HG03066 (cell line): ENCODE data around the gene PRKG1.

Experiments
- ATAC-seq: cut with Tn5 transposase; IDR thresholded peaks from one replicate; pipeline ENCODE4 v1.9.1; 2021; ENCODE audit warnings: low read depth; ENCODE audit not compliant: unreplicated experiment

PRKG1 gene

DNA sequence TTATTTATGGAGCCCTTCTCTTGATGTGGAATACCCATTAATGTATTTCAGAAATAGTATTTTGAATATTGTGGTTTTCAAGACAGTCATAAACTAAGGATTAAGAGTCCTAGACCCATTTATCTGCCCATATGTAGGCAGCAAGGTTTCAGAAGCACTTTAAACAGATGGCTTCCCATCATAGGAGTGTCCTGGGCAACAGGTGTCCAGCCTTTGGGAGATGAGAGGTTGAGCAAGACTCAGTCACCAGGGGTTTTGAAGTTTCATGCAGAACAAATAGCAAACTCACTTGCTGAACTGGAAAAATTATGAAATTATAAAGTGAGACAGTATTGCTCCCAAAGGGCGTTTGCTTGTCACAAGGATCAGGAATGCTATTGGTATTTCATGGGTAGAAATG lies 818.0 kb downstream of the PRKG1 start:
- no peak for ATAC-seq

DNA sequence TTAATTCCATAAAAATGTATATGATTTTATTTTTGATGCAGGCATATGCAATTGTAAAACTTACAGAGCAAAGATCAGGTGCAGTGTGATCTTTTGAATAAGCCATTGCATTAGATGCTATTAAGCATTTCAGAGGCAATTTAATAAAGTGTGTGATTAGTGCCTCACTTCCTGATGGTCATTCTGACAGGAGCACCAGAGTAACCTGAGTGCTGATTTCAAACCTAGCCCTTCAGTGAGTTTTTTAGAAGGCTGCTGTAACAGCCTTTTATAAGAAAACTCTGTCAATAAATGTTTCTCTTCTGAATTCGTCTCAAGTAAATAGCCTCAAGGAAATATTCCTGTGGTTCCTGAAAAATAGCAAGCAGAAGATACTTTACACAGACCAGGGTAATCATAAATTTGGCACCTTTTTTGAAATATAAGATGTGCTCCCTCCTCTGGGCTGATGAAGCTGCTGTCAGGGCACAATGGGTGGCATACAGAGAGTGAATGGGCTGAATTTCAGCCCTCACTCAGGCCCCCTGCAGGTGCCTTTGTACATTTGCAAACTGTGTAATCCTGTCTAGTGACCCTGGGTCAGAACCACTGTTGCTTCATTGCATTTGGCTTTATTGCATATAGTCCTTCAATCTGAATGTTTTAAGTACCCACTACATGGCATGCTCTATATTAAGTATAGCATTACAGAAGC lies 818.8 kb downstream of the PRKG1 start:
- ATAC-seq = no peak

DNA sequence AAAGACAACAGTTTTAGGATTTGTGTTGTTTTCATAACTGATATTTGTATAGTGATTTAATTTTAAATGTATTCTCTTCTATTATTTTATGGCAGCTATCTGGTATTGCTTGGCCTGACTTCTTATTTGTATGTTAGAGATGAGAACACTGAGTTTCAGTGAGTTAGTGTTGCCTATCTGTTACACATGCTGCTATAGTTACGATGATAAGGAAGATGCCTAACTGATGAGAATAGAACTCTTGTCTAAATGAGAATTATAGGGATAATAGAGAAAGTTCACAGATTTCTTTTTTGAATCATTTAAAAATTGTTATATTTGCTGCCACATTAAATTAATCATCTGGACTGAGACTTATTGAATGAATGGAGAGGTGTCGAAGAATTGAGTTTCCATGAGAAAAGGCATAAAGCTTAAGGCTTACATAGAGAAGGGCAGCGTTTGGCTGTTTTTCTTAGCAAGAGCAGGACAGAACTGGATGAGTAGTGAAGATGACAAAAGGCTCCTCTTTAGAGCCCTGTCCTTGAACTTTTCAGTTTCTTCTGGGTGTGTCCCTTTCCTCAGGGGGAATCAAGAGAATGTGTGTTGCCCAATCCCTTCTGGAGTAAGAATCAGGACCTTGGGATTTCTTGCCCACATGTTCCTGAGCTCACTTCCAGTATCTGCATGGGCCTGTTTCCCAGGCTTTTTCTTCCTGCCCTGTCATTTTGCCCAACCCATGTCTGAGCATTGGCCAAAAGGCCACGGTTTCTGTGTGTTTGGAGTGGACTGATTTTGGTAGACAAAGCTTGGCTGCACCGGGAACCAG lies 820.7 kb downstream of the PRKG1 start:
- ATAC-seq = no peak

GRCh38 chr10:51896849-51897248 lies 822.6 kb downstream of the PRKG1 start:
- ATAC-seq = no peak

GRCh38 chr10:51897560-51897959 lies 823.3 kb downstream of the PRKG1 start:
- ATAC-seq = no peak

DNA sequence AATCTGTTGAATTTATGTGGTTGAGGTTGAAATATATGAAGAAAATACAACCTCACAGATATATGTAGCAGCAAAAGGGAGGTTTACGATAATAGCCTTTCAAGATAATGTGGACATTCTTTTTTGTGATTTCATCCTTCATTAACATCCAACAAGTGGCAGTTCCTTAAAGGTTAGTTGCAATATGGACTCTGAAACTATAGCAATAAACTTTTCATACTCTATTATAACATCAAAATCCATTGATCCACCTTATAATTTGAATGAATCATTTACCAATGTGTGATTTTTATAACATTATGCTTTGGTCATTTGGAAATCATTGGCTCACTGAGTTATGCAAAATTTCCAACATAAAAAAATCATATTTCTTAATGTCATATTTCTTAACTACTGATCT lies 825.9 kb downstream of the PRKG1 start:
- ATAC-seq = no peak

GRCh38 chr10:51903675-51904074 lies 829.4 kb downstream of the PRKG1 start:
- ATAC-seq = no peak

GRCh38 chr10:51905032-51905431 lies 830.7 kb downstream of the PRKG1 start:
- ATAC-seq = no peak

GRCh38 chr10:51907361-51907760 lies 833.1 kb downstream of the PRKG1 start:
- ATAC-seq = no peak

- ATAC-seq = no peak
Measured at GRCh38 chr10:51910189-51910588, 835.9 kb downstream of the PRKG1 start.

DNA sequence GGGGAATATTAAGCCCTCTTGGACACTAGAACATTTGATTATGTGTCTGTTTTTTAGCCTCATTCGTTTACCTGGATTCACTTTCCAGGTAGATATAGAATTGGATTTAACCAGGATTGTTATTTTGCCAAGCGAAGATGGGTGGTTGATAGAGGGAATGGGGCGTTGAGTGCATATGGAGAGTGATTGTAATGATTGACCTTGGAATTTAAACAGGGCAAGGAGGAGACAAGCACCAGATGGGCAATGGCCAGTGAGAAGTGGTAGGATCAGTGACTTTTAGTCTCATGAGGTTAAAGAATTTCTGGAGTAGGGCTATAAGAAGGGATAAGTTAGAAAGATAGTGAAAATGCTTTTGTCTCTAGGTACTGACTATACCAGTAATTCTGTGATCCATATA lies 836.3 kb downstream of the PRKG1 start:
- no peak for ATAC-seq

DNA sequence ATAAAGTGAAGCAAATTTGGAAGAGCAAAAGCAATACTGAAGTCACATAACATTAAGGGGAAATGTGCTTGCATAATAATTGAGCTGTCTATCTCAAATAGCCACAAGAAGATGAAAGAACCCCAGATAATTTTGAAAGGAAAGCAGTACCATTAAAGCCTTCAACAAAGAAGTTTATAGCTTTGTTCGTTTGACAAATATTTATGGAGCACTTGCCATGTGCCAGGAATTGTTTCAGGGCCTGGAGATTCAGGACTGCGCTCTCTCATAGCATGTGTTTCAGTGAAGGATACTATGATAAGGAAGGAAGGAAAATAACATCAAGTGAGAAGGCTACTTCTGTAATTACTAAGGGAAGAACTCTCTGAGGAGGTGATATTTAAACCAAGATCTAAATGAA lies 837.4 kb downstream of the PRKG1 start:
- no peak for ATAC-seq

GRCh38 chr10:51915031-51915542 lies 840.8 kb downstream of the PRKG1 start:
- ATAC-seq = no peak

DNA sequence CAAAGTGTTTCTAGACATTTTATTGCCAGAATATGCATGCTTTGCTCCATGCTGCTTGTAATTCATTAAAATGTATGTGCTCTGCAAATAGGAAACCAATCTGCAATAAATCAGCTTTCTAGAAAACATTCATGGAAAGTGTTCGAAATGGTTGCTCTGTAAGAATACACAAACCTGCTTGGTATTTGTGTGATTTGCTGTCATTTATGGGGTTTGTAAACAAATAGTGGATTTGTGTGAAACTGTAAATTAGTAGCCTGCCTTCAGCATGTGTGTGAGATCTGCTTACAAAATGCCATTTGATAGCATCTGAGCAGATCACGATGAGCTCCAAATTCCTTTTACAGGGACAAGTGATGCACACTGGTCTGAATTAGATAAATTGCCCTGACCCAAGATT lies 844.2 kb downstream of the PRKG1 start:
- ATAC-seq = no peak

DNA sequence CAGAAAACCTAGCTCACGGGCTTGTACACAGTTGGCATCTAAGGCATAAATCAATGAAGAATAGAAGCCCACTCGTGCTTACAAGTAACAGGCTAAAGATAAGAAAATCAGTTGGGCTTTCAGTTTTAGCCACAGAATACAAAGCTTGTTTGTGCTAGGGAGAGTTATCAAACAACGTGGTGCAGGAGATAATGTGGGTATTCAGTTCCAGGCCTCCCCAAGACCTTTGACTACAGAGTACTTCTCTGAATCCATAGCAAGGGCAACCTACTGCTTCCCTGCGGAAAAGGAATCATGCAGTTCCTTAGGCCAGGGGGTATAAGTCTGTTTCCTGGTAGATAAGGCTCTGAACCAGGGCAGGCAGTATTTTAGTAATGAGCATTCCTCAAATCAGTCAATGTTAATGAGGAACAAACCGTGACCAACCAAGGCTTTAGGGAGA lies 844.6 kb downstream of the PRKG1 start:
- ATAC-seq = no peak

- no peak for ATAC-seq
Measured at GRCh38 chr10:51920672-51921071, 846.4 kb downstream of the PRKG1 start.

GRCh38 chr10:51924359-51924758 lies 850.1 kb downstream of the PRKG1 start:
- ATAC-seq = no peak

DNA sequence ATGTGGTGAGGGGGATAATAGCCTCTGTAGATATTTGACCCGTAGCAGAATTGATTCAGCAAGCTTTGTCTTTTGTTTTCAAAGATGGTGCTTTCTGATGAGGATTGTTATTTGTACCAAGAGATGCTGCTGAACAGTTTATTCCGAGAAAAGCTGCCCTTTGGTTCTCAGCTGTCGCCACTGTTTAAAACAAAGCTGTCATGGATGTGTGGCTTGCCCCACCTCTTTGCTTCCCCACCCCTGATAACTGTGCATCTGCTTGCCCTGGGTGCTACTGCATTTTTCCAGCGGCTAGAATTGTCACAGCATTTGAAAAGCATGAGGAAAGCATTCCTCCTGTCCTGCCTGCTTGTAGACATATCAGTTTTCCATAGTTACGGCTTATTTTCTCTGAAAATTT lies 852.0 kb downstream of the PRKG1 start:
- ATAC-seq = no peak

DNA sequence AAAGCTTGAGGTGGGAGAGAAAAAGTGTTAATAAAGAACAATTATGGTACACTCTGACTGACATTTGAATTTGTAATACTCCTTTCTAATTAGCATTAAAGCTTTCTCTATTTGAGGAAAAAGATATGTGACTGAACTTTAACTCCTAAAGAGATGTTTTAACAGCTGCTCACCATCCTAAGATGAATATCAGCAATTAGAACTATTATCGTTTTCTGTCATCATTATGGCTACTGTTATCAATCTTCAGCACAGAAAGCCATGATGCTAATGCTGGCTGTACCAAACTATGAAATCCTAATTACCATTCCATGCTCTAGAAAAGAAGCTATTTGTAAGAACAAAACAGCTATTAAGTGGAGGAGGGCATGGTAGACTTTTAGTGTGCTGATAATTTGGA lies 853.9 kb downstream of the PRKG1 start:
- no peak for ATAC-seq

- ATAC-seq = no peak
Measured at GRCh38 chr10:51932530-51932929, 858.2 kb downstream of the PRKG1 start.

DNA sequence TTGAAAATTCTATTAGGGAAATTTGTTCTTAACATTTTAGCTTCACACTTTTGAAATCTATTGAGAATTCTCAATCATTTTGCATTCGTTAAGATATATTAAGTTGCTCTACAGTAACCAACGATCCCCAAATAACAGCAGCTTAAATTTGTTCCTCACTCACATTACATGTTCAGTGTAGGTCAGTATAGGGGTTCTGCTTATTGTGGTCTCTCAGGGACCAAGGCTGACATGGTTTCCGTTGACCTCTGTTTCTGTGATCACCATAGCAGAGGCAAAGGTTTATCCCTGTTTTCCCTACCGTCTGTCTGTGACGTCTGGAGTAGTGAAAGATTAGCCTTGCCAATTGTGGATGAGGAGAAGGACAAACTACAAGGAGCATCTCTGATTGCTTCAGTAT lies 860.1 kb downstream of the PRKG1 start:
- ATAC-seq = no peak

GRCh38 chr10:51935341-51935740 lies 861.1 kb downstream of the PRKG1 start:
- no peak for ATAC-seq
